COLO829 (cell line): ENCODE results near the gene THBS2.
"Not testable (repeated sequence)": the region's sequence is repeated elsewhere in the genome, so short reads cannot be mapped to it uniquely, and the experiment has no call there.

ENCODE experiments used
- DNase-seq: peaks from one replicate; pipeline ENCODE4 v3.0.0; 2012; ENCODE audit warnings: low spot score

Gene THBS2

GRCh38 chr6:169253337-169254238 is at the start of gene THBS2:
Gene THBS2 (minus strand): TSS chr6:169253846. CDS start chr6:169250784, 3,062 bp downstream.
- DNase-seq = peak; percentile 91

DNA sequence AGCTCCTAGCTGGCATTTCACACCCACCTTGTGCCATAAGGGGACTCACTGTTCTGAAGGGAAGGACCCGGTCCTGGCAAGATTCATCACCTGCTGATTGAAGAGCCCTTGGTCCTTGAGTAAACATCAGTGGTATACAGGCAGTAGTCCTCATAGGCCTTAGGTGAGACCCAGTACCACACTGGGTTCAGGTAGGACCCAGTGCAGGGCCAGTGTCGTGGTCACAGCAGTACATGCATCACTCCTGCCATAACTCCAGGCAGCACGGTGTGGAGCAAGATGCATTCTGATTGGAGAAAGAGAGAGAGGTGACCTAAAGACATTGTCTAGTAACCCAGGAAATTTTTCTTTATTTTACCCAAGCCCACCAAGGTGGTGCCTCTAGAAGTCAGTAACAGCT is 49.1 kb upstream of the THBS2 start:
- no peak for DNase-seq

DNA sequence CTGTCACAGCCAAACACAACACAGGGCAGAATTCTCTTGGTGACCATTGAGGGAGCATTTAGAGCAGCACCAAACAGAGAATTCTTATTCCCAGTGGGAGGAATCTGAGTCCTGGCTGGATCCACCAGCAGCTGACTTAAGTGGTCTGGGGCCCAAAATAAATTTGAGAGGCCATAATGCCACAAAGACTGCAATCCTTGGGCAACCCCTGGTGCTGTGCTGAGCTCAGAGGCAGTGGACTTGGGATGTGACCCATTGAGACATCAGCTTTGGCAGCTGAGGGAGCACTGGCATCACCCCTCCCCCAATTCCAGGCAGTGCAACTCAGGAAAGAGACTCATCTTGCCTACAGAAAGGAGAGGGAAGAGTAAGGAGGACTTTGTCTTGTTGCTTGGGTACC is 48.6 kb upstream of the THBS2 start:
- no peak for DNase-seq

GRCh38 chr6:169300916-169301315 is 47.3 kb upstream of the THBS2 start:
- no peak for DNase-seq

DNA sequence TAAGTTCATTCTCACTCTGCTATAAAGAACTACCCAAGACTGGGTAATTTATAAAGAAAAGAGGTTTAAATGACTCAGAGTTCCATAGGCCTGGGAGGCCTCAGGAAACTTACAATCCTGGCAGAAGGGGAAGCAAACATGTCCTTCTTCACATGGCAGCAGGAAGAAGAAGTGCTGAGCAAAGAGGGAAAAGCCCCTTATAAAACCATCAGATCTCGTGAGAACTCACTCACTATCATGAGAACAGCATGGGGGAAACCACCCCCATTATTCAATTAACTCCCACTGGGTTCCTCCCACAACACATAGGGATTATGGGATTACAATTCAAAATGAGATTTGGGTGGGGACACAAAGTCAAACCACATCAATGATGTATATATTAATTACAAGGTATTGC is 45.0 kb upstream of the THBS2 start:
- not testable (repeated sequence) for DNase-seq

- no peak for DNase-seq
Measured at GRCh38 chr6:169296622-169297021, 43.0 kb upstream of the THBS2 start.

DNA sequence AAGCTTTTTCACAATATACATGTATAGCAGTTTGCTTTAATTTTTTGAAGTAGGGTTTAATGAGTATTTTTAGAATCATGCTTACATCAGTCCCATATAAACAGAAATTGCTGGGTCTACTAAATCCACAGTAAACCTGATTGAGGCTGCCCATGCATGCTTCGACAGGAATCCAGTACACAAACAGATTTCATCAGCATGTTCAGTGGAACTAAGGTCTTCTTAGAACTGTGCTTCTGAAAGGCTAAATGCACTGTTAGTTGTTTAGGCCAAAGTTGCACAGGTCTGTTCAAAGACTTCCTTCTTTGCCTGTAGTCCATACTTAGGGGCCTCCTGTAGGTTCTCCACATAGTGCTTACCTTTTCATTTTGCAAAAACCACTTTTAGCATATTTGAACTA is 42.5 kb upstream of the THBS2 start:
- no peak for DNase-seq

DNA sequence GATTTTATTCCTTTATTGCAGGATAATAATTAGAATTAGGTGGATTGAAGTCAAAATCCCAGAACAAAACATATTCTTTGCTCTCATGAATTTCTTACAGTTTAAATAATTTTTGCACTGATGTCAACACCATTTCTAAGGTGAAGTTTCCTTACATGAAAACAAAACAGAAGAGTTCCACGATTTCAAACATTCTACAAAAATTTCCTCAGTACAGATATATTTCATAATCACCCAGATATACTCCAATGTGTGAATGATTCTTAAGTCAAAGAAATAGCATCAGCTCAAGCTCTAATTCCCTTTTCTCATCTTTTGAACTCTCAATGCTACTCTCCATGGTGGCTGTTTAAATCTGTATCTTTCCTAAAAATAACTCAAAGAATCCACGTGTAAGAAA is 39.5 kb upstream of the THBS2 start:
- DNase-seq = no peak

- DNase-seq = peak; percentile 96
Measured at GRCh38 chr6:169292338-169293124, 38.9 kb upstream of the THBS2 start.

GRCh38 chr6:169291646-169292337 is 38.1 kb upstream of the THBS2 start:
- DNase-seq = no peak

DNA sequence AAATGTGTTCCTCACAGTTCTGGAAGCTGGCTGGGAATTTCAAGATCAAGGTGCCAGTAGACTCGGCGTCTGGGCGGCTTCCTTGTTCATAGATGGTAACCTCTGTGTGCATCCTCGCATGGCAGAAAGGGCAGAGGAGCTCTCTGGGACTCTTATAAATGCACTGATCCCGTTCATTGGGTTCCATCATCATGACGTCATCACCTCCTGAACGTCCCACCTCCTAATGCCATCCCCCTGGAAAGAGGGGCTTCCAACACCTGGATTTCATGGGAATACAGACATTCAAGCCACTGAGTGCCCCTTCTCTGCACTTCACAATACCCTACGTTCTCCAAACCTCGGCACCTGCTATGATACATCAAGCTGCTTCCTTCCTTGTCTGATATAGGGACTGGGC is 37.5 kb upstream of the THBS2 start:
- DNase-seq = no peak

GRCh38 chr6:169289619-169290339 is 36.1 kb upstream of the THBS2 start:
- DNase-seq = peak; percentile 59

GRCh38 chr6:169289257-169289618 is 35.6 kb upstream of the THBS2 start:
- DNase-seq = no peak

DNA sequence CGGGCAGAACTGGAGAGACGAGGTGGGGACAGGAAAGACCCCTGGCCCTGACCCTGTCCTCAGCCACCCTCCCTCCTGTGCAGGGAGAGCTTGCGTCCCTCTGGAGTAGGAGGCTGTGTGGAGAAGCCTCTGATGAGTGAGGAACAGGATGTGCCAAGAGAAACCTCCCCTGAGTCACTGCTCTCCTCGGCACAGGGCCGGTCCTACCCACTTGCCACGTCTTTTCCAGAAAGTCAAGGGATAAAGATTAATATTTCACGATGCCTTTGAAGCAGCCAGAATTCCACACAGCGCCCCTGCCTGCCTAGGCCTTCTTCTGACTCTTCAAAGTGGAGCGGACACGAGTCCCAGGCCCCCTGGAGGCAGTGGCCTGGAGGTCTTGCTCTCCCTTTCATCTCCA is 34.9 kb upstream of the THBS2 start:
- no peak for DNase-seq

DNA sequence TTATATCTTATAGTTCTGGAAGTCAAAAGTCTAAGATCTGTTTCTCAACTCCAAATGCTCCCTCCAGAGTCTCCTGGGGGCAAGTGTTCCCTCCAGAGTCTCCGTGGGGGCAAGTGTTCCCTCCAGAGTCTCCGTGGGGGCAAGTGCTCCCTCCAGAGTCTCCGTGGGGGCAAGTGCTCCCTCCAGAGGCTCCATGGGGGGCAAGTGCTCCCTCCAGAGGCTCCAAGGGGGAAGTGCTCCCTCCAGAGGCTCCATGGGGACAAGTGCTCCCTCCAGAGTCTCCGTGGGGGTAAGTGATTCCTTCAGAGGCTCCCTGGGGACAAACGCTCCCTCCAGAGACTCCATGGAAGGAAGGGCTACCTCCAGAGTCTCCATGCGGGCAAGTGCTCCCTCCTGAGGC is 34.0 kb upstream of the THBS2 start:
- no peak for DNase-seq

DNA sequence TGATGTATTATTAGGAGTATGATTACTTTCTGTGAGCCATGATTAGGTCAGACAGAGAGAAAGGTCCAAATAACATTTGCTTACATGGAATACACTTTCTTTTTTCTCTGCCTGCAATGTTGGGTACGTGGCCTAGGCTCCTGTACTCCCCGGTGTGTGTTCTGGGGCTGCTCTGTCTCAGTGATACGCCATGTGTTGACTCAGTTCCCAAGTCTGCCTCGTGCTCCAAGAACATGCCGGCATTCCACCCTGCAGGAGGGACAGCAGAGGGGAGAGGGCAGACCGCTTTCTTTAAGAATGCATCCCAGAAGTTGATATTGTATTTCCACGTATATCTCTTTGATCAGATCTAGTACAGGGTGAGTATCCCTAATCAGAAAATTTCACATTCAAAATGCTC is 33.3 kb upstream of the THBS2 start:
- DNase-seq = no peak

DNA sequence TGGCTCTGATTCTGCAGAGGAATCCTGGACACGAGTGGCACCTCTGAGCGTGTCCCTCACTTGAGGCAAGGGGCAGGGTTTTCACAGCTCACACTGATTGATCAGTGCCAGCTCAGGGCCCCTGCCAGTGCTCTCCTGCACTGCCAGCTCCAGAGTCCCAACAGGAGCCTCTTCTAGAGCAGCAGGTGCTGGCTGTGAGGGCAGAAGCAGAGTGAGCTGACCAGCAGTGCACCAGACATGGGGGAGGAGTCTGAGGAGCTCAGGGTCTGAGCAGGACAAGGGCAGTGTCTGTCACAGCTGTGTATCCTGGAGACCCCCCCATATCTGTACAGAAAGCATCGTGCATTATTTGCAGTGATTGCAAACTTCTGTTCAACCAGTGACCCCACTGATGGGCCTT is 31.5 kb upstream of the THBS2 start:
- no peak for DNase-seq

GRCh38 chr6:169283924-169284323 is 30.3 kb upstream of the THBS2 start:
- DNase-seq = no peak

GRCh38 chr6:169282043-169282442 is 28.4 kb upstream of the THBS2 start:
- DNase-seq = no peak

DNA sequence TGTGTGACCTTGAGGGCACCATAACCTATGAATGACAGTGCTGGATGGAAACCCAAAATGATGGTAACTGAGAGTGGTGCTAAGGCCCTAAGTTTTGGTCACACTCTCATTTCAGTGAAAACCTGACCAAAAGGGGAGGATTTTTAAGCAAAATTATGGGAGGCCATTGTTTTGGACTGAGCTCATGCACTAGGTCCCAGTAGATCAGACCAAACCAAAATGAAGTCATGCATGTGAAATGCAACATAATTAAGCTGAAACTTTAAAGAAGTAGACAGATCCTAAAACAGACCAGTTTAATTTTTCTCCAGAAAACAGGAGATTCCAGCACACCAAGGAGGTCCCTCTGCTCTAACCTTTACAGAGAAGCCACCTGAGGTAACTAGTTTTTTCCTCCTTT is 24.0 kb upstream of the THBS2 start:
- DNase-seq = no peak

GRCh38 chr6:169274781-169275180 is 21.1 kb upstream of the THBS2 start:
- DNase-seq = no peak

DNA sequence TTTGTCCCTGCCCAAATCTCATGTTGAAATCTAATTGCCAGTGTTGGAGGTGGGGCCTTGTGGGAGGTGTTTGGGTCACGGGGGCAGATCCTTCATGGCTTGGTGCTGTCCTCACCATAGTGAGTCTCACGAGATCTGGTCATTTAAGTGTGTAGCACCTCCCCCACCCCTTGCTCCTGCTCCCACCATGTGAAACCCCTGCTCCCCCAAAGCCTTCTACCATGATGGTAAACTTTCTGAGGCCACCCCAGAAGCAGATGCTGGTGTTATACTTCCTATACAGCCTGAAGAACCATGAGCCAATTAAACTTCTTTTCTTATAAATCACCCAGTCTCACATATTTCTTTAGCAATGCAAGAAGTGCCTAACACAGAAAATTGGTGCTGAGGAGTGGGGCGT is 19.9 kb upstream of the THBS2 start:
- no peak for DNase-seq
